GM19193 (cell line): ENCODE measurements around the gene KLK7.

ENCODE experiments used
- POLR2A ChIP-seq: IDR thresholded peaks from 4 replicates; pipeline ENCODE4 v1.6.1; 2011; ENCODE audit not compliant: insufficient read depth, insufficient read length; ENCODE audit errors: extremely low read depth

KLK7 gene

GRCh38 chr19:50932018-50932689 lies 51.6 kb downstream of the KLK7 start:
- TF ChIP-seq POLR2A = no peak

GRCh38 chr19:50931023-50931422 lies 52.7 kb downstream of the KLK7 start:
- no peak for TF ChIP-seq POLR2A

- no peak for TF ChIP-seq POLR2A
Measured at GRCh38 chr19:50928831-50929230, 54.9 kb downstream of the KLK7 start.
